ENCODE results near the gene RPL41.

The RPL41 gene

DNA sequence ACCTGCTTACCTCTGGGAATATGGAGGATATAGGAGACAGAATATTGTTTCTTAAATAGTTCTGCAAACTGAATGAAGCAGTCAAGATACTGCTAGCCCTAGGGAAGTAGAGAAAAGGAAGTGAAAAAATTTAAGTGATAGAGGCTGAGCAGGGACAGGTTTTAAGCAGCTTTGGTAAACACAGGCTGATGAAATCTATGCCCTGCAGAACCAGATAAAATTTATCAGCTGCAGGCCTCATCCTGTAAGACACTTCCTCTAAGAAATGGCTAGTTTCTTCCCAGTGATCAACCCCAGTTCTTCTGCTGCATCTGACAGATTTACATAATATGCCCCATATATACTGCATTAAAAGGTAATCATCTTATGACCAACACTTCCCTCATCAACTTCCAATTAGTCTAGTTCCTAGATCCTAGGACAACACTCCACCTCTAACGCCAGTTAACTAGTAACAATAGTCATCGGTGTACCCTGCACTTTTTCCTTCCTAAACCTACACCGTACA, 10.4 kb downstream of the RPL41 start:
- CTCF ChIA-PET: interaction anchor here (0.5 to 4.2 kb wide), 15 partner anchors 9 to 132 kb away, joined by 3 to 51 read pairs (median 6); partner anchors contain the start of genes ANKRD52, MYL6, MYL6B and RNF41
- Mint-ChIP-seq H3K27me3 (peaks cover 3% of the 10 kb centered on the region), H3K9me3 (peaks cover 3% of the 10 kb centered on the region), H3K27ac (peak overlapping the region; percentile 94), H3K4me3 (peak overlapping the region; percentile 97), H3K4me1 (peaks cover 68% of the 10 kb centered on the region), H3K36me3 (peaks cover 31% of the 10 kb centered on the region)
- no peak for DNase-seq

DNA sequence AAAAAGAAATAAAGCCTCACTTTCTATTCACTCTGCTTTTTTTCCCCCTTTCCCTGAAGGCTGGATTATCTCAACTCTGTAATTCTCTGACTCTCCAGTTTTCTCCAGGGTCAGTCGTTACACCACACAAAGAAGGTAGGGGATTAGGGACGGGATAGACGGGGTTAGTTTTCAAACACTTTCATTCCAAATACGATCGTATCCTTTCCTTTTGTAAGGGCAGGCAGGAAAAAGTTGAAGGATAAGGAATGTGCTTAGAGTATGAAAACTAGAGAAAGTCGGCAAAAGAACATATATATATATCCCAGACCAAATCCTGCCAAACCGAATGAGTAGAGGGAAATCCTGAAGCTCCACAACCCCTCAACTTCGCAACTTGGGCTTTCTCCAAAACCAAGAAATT, 11.1 kb downstream of the RPL41 start:
- CTCF ChIA-PET: interaction anchor here (0.9 to 4.2 kb wide), 14 partner anchors 9 to 389 kb away, joined by 3 to 51 read pairs (median 7); partner anchors contain the start of genes MYL6, MYL6B, PA2G4 and RNF41
- Mint-ChIP-seq H3K27me3 (peaks cover 3% of the 10 kb centered on the region), H3K36me3 (peaks cover 38% of the 10 kb centered on the region), H3K27ac (peak overlapping the region; percentile 94), H3K9me3 (peaks cover 3% of the 10 kb centered on the region), H3K4me1 (peaks cover 75% of the 10 kb centered on the region), H3K4me3 (peak overlapping the region; percentile 97)
- DNase-seq: no peak

DNA sequence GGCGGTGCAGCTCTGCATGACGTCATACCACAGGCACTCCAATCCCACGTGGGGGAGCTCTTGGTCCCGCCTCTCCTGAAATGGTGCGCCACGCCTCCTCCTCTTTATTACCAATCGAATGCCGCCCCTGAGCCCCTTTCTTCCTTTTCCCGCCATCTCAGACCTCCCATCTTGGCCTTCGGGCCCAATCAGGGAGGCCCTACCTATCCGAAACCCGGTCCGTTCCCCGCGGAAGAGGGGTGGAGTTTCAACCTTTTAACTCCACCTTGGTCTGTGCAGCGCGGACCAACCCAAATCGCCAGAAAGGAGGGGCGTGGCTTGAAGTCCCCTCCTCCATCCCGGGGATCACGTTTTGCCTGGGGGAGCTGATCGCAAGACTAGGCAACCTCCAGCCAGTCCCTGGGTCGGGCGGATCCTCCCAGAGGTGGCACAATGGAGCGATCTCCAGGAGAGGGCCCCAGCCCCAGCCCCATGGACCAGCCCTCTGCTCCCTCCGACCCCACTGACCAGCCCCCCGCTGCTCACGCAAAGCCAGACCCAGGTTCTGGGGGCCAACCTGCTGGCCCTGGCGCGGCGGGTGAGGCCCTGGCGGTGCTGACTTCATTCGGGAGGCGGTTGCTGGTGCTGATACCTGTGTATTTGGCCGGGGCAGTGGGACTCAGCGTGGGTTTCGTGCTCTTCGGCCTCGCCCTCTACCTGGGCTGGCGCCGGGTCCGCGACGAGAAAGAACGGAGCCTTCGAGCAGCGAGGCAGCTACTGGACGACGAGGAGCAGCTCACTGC, 11.6 kb downstream of the RPL41 start, which contains the start of gene ESYT1:
Gene ESYT1, plus strand, starts transcription at position 380 of the 782 bp plus-strand sequence. Its CDS starts 53 bp downstream, at position 433.
- CTCF ChIA-PET: interaction anchor here (0.9 to 4.2 kb wide), 14 partner anchors 9 to 390 kb away, joined by 3 to 51 read pairs (median 7); partner anchors contain the start of genes MYL6, MYL6B, PA2G4 and RNF41
- Mint-ChIP-seq H3K27ac (peak within 1 kb of the TSS; percentile 94), H3K9me3 (peaks cover 3% of the 10 kb centered on the region), H3K36me3 (peaks cover 43% of the 10 kb centered on the region), H3K4me1 (peaks cover 78% of the 10 kb centered on the region), H3K4me3 (peak within 1 kb of the TSS; percentile 97), H3K27me3 (peaks cover 3% of the 10 kb centered on the region)
- DNase-seq: peak; percentile 99

DNA sequence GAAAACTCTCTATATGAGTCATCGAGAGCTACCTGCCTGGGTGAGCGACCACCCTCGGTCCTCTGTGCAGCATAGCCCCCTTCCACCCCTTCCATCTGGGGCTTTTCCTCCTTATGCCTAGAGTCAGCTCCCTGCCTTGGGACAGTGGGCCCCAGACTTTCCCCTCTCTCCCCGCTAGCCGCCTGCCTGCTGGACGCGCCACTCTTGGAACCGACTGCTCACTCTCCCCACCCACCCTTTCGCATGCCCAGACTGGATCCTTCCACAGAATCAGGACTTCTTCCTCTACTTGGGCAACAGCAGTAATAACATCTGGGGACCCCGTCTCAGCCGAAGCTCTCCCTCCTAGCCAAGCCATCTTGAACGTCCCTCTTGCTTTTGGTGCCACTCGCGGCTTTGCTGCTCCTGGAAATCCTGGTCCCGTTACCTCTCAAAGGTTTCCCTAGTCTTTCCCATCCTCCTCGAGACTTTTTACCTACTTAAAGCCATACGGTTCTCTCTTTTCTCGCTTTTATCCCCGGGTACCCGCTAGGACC, 12.3 kb downstream of the RPL41 start:
- peaks cover 3% of the 10 kb centered on the region for H3K9me3 Mint-ChIP-seq
- H3K4me1 Mint-ChIP-seq: peaks cover 82% of the 10 kb centered on the region
- peaks cover 49% of the 10 kb centered on the region for H3K36me3 Mint-ChIP-seq
- CTCF ChIA-PET: interaction anchor here (0.9 to 4.2 kb wide), 12 partner anchors 8 to 335 kb away, joined by 3 to 51 read pairs (median 7); partner anchors contain the start of genes MYL6, MYL6B, PA2G4 and RNF41
- H3K27ac Mint-ChIP-seq: peak overlapping the region; percentile 94
- DNase-seq: no peak
- H3K4me3 Mint-ChIP-seq: peak overlapping the region; percentile 97
- H3K27me3 Mint-ChIP-seq: peaks cover 3% of the 10 kb centered on the region

DNA sequence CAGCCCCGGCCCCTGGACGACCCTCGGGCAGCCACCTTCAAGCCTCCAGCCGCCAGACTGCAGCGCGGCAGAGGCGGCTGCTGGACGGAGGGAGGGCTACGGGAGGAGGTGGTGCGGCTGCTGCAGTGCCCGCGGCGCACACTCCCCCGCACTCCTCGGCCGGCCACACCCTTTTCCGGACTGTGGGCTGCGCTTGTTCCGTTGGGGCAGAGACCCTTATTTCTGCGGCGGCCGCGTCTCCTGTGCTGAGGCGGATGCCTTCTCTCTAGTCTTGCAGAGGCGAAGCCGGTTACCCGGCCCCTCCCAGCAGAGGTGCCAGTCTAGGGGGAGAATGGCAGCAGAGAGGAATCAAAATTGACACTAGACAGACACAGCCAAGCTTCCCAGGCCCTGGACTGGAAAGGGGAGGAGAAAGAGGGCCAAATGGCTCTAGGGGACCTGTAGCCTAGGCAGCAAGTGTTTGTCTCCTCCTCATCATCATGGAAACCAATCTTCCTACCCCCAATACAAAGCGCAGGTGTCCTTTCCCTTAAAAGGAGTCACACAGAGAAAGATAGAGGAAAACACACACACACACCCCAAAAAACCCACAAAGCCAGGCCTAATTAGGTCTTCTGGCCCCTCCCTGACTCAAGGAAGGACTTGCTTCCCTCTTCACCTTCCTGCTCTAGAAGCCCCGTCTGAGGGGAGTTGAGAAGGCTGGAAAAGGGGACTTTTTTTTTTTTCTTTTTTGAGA, 12.9 kb downstream of the RPL41 start:
- peaks cover 3% of the 10 kb centered on the region for H3K9me3 Mint-ChIP-seq
- peaks cover 81% of the 10 kb centered on the region for H3K4me1 Mint-ChIP-seq
- peak overlapping the region; percentile 94 for H3K27ac Mint-ChIP-seq
- H3K36me3 Mint-ChIP-seq: peaks cover 55% of the 10 kb centered on the region
- peaks cover 3% of the 10 kb centered on the region for H3K27me3 Mint-ChIP-seq
- CTCF ChIA-PET: interaction anchor here (0.6 to 4.2 kb wide), 4 partner anchors 10 to 59 kb away, joined by 3 to 51 read pairs (median 13); partner anchors contain the start of genes SMARCC2 and ZC3H10
- DNase-seq: peak; percentile 88
- H3K4me3 Mint-ChIP-seq: peak overlapping the region; percentile 97

DNA sequence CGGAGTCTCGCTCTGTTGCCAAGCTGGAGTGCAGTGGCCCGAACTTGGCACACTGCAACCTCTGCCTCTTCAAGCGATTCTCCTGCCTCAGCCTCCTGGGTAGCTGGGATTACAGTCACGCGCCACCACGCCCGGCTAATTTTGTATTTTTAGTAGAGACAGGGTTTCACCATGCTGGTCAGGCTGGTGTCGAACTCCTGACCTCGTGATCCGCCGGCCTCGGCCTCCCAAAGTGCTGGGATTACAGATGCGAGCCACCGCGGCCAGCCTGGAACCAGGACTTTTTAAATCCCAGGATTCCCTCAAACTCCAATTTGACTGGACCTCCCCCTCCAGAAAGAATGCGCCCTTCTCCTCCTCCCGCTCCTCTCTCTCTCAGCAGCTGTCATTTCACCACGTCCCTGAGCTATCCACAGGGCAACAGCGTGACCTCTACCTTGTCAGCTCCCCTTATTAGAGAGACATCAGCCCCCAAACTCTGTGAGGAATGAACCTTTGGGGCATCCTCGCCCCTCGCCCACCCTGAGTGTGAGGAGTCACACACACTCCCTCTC, 13.6 kb downstream of the RPL41 start:
- Mint-ChIP-seq H3K36me3 (peaks cover 57% of the 10 kb centered on the region), H3K27me3 (peaks cover 3% of the 10 kb centered on the region), H3K27ac (peak overlapping the region; percentile 94), H3K4me1 (peaks cover 75% of the 10 kb centered on the region), H3K4me3 (peak overlapping the region; percentile 97), H3K9me3 (peaks cover 3% of the 10 kb centered on the region)
- DNase-seq: no peak
- CTCF ChIA-PET: interaction anchor here (0.6 to 2.7 kb wide), 2 partner anchors 11 to 14 kb away, joined by 3 to 20 read pairs; partner anchors contain the start of gene ZC3H10

DNA sequence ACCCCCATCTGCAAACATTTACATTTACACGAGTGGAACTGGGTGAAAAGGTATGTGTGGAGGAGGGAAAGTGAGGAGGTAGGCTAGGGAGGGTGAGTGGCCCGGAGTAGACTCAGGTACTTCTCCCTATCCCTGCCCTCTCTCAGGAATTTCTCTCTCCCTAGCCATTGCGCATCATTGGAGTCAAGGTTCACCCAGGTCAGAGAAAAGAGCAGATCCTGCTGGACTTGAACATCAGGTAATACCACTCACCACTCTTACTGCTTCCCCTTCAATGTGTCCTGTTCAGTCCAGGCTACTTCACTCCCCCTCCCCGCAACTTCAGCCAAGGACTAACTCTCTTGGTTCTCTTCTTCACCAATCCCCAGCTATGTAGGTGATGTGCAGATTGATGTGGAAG, 14.4 kb downstream of the RPL41 start:
- Mint-ChIP-seq H3K27ac (peak overlapping the region; percentile 94), H3K27me3 (peaks cover 3% of the 10 kb centered on the region), H3K36me3 (peaks cover 65% of the 10 kb centered on the region), H3K9me3 (peaks cover 3% of the 10 kb centered on the region), H3K4me3 (peak overlapping the region; percentile 97), H3K4me1 (peaks cover 71% of the 10 kb centered on the region)
- CTCF ChIA-PET: no interaction called here
- DNase-seq: no peak

DNA sequence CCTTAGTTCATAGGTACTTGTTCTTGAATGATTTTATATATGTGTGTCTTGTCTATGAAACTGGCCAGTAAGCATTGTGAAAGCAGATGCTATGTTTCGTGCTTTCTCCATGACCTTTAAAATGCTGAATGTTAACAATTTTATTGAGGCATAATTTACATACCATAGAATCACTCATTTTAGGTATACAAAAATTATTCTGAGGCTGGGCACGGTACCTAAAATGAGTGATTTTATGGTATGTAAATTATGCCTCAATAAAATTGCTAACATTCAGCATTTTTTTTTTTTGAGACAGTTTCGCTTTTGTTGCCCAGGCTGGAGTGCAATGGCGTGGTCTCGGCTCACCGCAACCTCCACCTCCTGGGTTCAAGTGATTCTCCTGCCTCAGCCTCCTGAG, 18.5 kb downstream of the RPL41 start:
- Mint-ChIP-seq H3K36me3 (peaks cover 91% of the 10 kb centered on the region), H3K27ac (no peak overlapping the region), H3K4me3 (no peak overlapping the region), H3K9me3 (peaks cover 3% of the 10 kb centered on the region), H3K4me1 (peaks cover 79% of the 10 kb centered on the region), H3K27me3 (no peaks in the 10 kb centered on the region)
- CTCF ChIA-PET: no interaction called here
- DNase-seq: no peak

DNA sequence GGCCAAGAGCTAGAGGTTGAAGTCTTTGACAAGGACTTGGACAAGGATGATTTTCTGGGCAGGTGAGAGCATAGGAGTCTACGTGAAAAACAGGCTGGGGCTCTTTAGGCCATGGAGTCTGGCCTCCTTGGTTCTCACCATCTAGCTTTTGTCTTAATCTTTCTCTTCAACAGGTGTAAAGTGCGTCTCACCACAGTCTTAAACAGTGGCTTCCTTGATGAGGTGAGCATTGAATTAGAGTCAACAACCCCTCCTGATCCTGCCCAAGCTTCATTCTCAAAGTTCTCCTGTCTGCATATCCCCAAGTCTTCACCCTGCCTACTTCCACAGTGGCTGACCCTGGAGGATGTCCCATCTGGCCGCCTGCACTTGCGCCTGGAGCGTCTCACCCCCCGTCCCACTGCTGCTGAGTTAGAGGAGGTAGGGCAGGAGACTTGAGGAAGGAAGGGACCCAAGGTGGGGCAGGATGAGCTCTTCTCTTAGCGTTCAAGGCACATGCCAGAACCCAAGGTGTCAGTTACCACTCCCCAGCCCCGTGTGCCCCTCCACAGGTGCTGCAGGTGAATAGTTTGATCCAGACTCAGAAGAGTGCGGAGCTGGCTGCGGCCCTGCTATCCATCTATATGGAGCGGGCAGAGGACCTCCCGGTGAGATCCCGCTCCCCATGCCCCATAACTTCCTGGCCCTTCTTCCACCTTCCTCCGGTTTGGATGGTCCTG, 21.6 kb downstream of the RPL41 start:
- Mint-ChIP-seq H3K36me3 (peaks cover 87% of the 10 kb centered on the region), H3K27me3 (no peaks in the 10 kb centered on the region), H3K4me3 (no peak overlapping the region), H3K4me1 (peaks cover 78% of the 10 kb centered on the region), H3K27ac (peak overlapping the region; percentile 87), H3K9me3 (no peaks in the 10 kb centered on the region)
- CTCF ChIA-PET: interaction anchor here (1.7 to 2.6 kb wide), 3 partner anchors 10 to 14 kb away, joined by 6 to 10 read pairs (median 7); partner anchors contain the start of genes ESYT1 and MYL6B
- DNase-seq: no peak

DNA sequence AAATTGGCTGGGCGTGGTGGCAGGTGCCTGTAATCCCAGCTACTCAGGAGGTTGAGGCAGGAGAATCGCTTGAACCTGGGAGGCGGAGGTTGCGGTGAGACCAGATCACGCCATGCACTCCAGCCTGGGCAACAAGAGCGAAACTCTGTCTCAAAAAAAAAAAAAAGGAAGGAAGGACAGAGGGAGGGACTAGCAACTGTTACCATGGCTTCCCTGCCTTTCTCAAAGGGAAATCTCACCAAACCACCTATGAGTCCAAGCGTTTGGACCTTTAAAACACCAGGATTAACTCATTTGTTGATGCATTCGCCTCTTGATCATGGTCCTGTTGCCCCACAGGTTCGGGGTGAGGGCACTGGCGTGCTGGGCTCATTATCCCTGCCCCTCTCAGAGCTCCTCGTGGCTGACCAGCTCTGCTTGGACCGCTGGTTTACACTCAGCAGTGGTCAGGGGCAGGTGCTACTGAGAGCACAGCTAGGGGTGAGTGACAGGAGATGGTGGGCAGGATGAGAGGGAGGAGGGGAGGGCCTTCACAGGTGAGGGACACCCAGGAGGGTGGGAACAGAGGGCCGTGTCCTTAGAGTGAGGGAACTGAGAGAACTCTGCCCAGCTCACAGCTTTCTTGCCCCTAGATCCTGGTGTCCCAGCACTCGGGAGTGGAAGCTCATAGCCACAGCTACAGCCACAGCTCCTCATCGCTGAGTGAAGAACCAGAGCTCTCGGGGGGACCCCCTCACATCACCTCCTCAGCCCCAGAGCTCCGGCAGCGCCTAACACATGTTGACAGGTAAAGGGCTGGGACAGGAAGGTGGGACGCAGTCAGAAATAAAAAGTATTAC, 25.7 kb downstream of the RPL41 start:
- CTCF ChIA-PET: interaction anchor here (0.9 to 1.3 kb wide), 3 partner anchors 9 to 17 kb away, joined by 3 to 5 read pairs (median 5); partner anchors contain the start of gene MYL6
- no peaks in the 10 kb centered on the region for H3K27me3 Mint-ChIP-seq
- peaks cover 63% of the 10 kb centered on the region for H3K4me1 Mint-ChIP-seq
- H3K9me3 Mint-ChIP-seq: no peaks in the 10 kb centered on the region
- no peak for DNase-seq
- H3K4me3 Mint-ChIP-seq: no peak overlapping the region
- H3K36me3 Mint-ChIP-seq: peaks cover 78% of the 10 kb centered on the region
- peak overlapping the region; percentile 76 for H3K27ac Mint-ChIP-seq

DNA sequence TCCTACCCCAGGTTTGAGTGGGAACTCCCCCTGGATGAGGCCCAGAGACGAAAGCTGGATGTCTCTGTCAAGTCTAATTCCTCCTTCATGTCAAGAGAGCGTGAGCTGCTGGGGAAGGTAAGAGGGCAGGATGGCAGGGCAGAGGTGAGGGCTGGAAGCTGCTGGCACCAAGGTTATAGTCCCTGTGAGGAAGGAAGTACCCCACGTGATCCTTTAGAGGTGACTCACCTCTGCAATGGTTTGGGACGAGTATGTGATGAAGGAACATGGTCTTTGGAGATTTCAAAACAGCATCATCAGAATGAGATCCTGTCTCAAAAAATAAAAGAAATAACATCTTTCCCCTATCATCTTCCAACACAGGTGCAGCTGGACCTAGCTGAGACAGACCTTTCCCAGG, 26.8 kb downstream of the RPL41 start:
- no peak for DNase-seq
- H3K27ac Mint-ChIP-seq: peak overlapping the region; percentile 76
- H3K27me3 Mint-ChIP-seq: no peaks in the 10 kb centered on the region
- H3K4me3 Mint-ChIP-seq: no peak overlapping the region
- no peaks in the 10 kb centered on the region for H3K9me3 Mint-ChIP-seq
- peaks cover 53% of the 10 kb centered on the region for H3K4me1 Mint-ChIP-seq
- peaks cover 68% of the 10 kb centered on the region for H3K36me3 Mint-ChIP-seq
- CTCF ChIA-PET: interaction anchor here (1.2 kb wide), 1 partner anchor 16 kb away, joined by 5 read pairs; the partner anchor contains the start of gene MYL6

DNA sequence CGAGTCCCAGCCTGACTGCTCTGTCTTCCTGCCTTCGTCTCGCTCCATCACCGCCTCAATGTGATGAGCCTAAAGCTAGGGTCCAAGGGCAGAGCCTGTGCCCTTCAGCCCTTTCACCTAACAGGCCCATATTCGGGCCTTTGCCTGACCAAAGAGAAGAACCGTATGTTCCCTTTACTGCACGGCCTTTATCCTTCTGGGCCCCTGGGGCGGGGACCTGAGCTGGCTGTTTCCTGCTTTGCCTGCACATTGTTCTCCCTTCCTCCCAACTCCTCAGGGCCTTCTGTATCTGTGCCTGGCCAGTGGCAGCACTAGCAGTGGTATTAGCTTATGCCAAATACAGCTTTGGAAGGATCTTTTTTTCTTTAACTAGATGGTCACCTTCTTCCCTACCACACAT, 27.4 kb downstream of the RPL41 start:
- H3K9me3 Mint-ChIP-seq: no peaks in the 10 kb centered on the region
- H3K4me1 Mint-ChIP-seq: peaks cover 46% of the 10 kb centered on the region
- H3K27ac Mint-ChIP-seq: peak overlapping the region; percentile 76
- no peak overlapping the region for H3K4me3 Mint-ChIP-seq
- H3K27me3 Mint-ChIP-seq: no peaks in the 10 kb centered on the region
- H3K36me3 Mint-ChIP-seq: peaks cover 61% of the 10 kb centered on the region
- CTCF ChIA-PET: interaction anchor here (0.9 to 1.7 kb wide), 3 partner anchors 14 to 24 kb away, joined by 3 to 4 read pairs (median 3); no protein-coding TSS in a partner anchor
- no peak for DNase-seq
